ENCODE results near the gene RABEP1.

DNA sequence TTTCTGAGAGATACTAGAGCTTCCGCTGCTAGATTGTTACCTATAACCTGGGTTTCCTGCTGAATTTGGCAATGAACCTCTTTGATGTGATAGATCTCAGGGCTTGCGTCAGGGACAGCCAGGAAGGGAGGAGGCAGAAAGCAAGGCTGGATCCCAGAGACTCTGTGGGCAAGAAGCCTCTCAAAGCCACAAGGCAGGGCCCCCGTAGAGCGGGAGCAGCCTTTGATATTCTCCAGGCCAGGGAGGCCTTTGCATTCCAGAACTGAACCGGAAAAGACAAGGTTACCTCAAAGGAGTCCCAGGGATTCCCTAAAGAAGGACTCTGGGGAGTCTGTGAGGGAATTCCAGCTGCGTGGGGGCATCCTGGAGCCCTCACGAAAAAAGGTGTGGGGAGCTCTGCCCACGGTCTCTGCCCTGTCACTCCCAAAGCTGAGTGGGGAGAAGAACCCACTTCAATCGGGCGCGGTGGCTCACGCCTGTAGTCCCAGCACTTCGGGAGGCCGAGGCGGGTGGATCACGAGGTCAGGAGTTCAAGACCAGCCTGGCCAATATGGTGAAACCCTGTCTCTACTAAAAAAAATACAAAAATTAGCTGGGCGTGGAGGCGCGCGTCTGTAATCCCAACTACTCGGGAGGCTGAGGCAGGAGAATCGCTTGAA, 33.1 kb upstream of the RABEP1 start:
- TF ChIP-seq, protein P1, sequence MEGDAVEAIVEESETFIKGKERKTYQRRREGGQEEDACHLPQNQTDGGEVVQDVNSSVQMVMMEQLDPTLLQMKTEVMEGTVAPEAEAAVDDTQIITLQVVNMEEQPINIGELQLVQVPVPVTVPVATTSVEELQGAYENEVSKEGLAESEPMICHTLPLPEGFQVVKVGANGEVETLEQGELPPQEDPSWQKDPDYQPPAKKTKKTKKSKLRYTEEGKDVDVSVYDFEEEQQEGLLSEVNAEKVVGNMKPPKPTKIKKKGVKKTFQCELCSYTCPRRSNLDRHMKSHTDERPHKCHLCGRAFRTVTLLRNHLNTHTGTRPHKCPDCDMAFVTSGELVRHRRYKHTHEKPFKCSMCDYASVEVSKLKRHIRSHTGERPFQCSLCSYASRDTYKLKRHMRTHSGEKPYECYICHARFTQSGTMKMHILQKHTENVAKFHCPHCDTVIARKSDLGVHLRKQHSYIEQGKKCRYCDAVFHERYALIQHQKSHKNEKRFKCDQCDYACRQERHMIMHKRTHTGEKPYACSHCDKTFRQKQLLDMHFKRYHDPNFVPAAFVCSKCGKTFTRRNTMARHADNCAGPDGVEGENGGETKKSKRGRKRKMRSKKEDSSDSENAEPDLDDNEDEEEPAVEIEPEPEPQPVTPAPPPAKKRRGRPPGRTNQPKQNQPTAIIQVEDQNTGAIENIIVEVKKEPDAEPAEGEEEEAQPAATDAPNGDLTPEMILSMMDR (IDR thresholded peaks at IDR 0.05), result no peak
- no peak for TF ChIP-seq EZH2phosphoT487 (IDR thresholded peaks at IDR 0.05)
- TF ChIP-seq EZH2 (IDR thresholded peaks at IDR 0.05), result no peak

Data from neural progenitor cell (in vitro differentiated cells).